H1 (cell line): ENCODE results near the gene AIDA. TPM values are rescaled to one million over a fixed set of nuclear protein-coding genes. Genes with fewer than 3 reads are reported as not detected.

Source experiments
- BACH1 ChIP-seq: IDR thresholded peaks from 2 replicates; pipeline ENCODE4 v1.6.1; 2012; ENCODE audit warnings: low read length, improper control_type of control experiment
- CBX8 ChIP-seq: fragments of 300-800, 300-1000 bp; sonication (generic); IDR thresholded peaks from 2 replicates; pipeline ENCODE4 v1.7.1; 2016; ENCODE audit warnings: low read depth, low read length, borderline replicate concordance
- CHD7 ChIP-seq: fragments of 300-600 bp; sonication (generic); IDR thresholded peaks from 2 replicates; pipeline ENCODE4 v1.7.1; 2012; ENCODE audit warnings: low read length, moderate library complexity, mild to moderate bottlenecking, inconsistent platforms; ENCODE audit not compliant: insufficient replicate concordance
- CTCF ChIP-seq, 3 experiments: IDR thresholded peaks; 1 replicate in 2 of 3; 2 replicates in 1 of 3; pipeline versions ENCODE4 v1.5.1 to v1.6.1; 2011; ENCODE audit warnings: low read length in 3 of 3, mild to moderate bottlenecking in 3 of 3, inconsistent platforms in 2 of 3, low read depth in 1 of 3, moderate library complexity in 1 of 3; ENCODE audit not compliant: insufficient read depth in 1 of 3; ENCODE audit errors: control extremely low read depth in 1 of 3
- E2F6 ChIP-seq: IDR thresholded peaks from 2 replicates; pipeline ENCODE4 v1.6.1; 2012; ENCODE audit warnings: inconsistent platforms
- HDAC2 ChIP-seq, 2 experiments: fragments of 300-600 bp in 1 of 2; sonication (generic) in 1 of 2; IDR thresholded peaks; 2 replicates each; pipeline ENCODE4 v1.6.1; 2011 to 2012; ENCODE audit warnings: low read depth in 2 of 2, low read length in 2 of 2, mild to moderate bottlenecking in 2 of 2, moderate library complexity in 2 of 2, borderline replicate concordance in 1 of 2, inconsistent platforms in 1 of 2
- POU5F1 ChIP-seq: IDR thresholded peaks from 2 replicates; pipeline ENCODE4 v1.6.1; 2011; ENCODE audit warnings: low read depth, mild to moderate bottlenecking, low read length, moderate library complexity
- TCF12 ChIP-seq: IDR thresholded peaks from 2 replicates; pipeline ENCODE4 v1.6.1; 2011; ENCODE audit warnings: low read depth, mild to moderate bottlenecking, low read length
- polyA plus RNA-seq, 7 experiments: library from polyadenylated mRNA; depleted of rRNA in 3 of 7; stranded (reverse) in 5 of 7; unstranded in 2 of 7; fragments of >200 nt in 5 of 7; fragments of 200-250 nt in 2 of 7; gene quantifications; 1 replicate in 5 of 7; 2 replicates in 1 of 7; 4 replicates in 1 of 7; pipeline versions ENCODE4 v1.2.1 to v1.2.3, GENCODE V29; 2011 to 2013; ENCODE audit warnings: missing spikeins in 2 of 7, mixed read lengths in 2 of 7
- total RNA-seq: library from RNA; stranded (reverse); fragmentation: NEBNext Ultra II Directional; extraction: Animal tissue kit (Norgen Biotek cat#: 25700); gene quantifications from 2 replicates; pipeline ENCODE4 v1.2.1, GENCODE V29; 2021

Gene AIDA
- total and polyA plus RNA-seq, 2 of the 8 experiments (the other 6 are each of a cell fraction or from before 2014, with no cell fraction given), result 52.5 to 103 TPM

- TF ChIP-seq CHD7 (no peak), E2F6 (no peak), HDAC2 (IDR thresholded peaks at IDR 0.05; ENCODE audit: borderline replicate concordance in 1 of 2, low read depth in 2 of 2, low read length in 2 of 2) (no peak), BACH1 (no peak), CBX8 (no peak), TCF12 (no peak), POU5F1 (no peak), CTCF (IDR thresholded peaks at IDR 0.05; ENCODE audit: control extremely low read depth in 1 of 3, insufficient read depth in 1 of 3, low read depth in 1 of 3, low read length in 3 of 3) (no peak)
Observed at GRCh38 chr1:222704260-222704659, 8.0 kb downstream of the AIDA start (continued).
